HEK293 (cell line): ENCODE results near the gene ESCO1.
A peak's percentile ranks its signal among the peaks of the same experiment; 100 is the strongest.

Source experiments
- CTCF ChIA-PET: fragments of 350-600 bp; formaldehyde crosslinking; extraction: SDS; loops from one replicate; lab custom pipeline; 2021; ENCODE audit warnings: antibody characterized with exemption; lab: Yijun Ruan, JAX
- POLR2A ChIA-PET: fragments of 300-600 bp; formaldehyde crosslinking; extraction: SDS; loops from one replicate; lab custom pipeline; 2020; ENCODE audit warnings: antibody characterized with exemption, inconsistent platforms; lab: Yijun Ruan, JAX
- H3K27ac ChIP-seq: fragments of 200-500 bp; sonication (Bioruptor generic); 2 replicates; pipeline ENCODE4 v1.5.1; 2014; ENCODE audit warnings: low read depth, low read length, control low read depth, inconsistent platforms; ENCODE audit errors: extremely low read depth
- H3K36me3 ChIP-seq, 2 experiments: fragments of 200-500 bp in 1 of 2; sonication (Bioruptor generic) in 1 of 2; 1 replicate in 1 of 2; 2 replicates in 1 of 2; pipeline ENCODE4 v1.5.1; 2014 to 2017; ENCODE audit warnings: inconsistent platforms in 2 of 2, low read length in 2 of 2; ENCODE audit not compliant: control insufficient read depth in 2 of 2, insufficient read depth in 1 of 2
- H3K4me1 ChIP-seq: fragments of 200-500 bp; sonication (Bioruptor generic); 2 replicates; pipeline ENCODE4 v1.5.1; 2014; ENCODE audit warnings: mild to moderate bottlenecking, low read length, inconsistent platforms; ENCODE audit not compliant: control insufficient read depth, insufficient read depth
- H3K4me3 ChIP-seq: 2 replicates; pipeline ENCODE4 v1.5.1; 2011; ENCODE audit warnings: low read depth, mild to moderate bottlenecking, control low read depth, low read length, moderate library complexity
- H3K9me3 ChIP-seq: fragments of 200-500 bp; sonication (Bioruptor generic); 2 replicates; pipeline ENCODE4 v1.5.1; 2014; ENCODE audit warnings: low read depth, low read length, inconsistent platforms; ENCODE audit not compliant: control insufficient read depth, insufficient read depth
- HOXA7 ChIP-seq: sonication (generic); formaldehyde crosslinking; IDR thresholded peaks from 2 replicates; pipeline ENCODE4 v1.8.1; 2022; ENCODE audit warnings: missing genetic modification reagents, borderline replicate concordance
- SP2 ChIP-seq: fragments of 450-650 bp; formaldehyde crosslinking; IDR thresholded peaks from 2 replicates; pipeline ENCODE4 v1.5.1; 2016; ENCODE audit warnings: missing biosample characterization, missing genetic modification characterization
- ZBTB1 ChIP-seq: fragments of 450-650 bp; formaldehyde crosslinking; IDR thresholded peaks from 2 replicates; pipeline ENCODE4 v1.5.1; 2016; ENCODE audit warnings: missing biosample characterization, missing genetic modification characterization
- ZNF146 ChIP-seq: fragments of 450-650 bp; formaldehyde crosslinking; IDR thresholded peaks from 2 replicates; pipeline ENCODE4 v1.5.1; 2016; ENCODE audit warnings: missing biosample characterization, missing genetic modification characterization
- ZNF175 ChIP-seq: fragments of 450-650 bp; formaldehyde crosslinking; IDR thresholded peaks from 2 replicates; pipeline ENCODE4 v1.5.1; 2016; ENCODE audit warnings: missing biosample characterization, missing genetic modification characterization
- ZNF184 ChIP-seq: fragments of 450-650 bp; IDR thresholded peaks from 2 replicates; pipeline ENCODE4 v1.5.1; 2018; ENCODE audit warnings: missing biosample characterization, mild to moderate bottlenecking, missing genetic modification characterization
- ZNF274 ChIP-seq, 2 experiments: fragments of 200-500 bp in 1 of 2; fragments of 450-650 bp in 1 of 2; sonication (Bioruptor generic) in 1 of 2; formaldehyde crosslinking in 1 of 2; IDR thresholded peaks; 2 replicates each; pipeline versions ENCODE4 v1.5.1 to v1.6.1; 2014 to 2016; ENCODE audit warnings: borderline replicate concordance in 1 of 2, inconsistent platforms in 1 of 2, low read length in 1 of 2, missing biosample characterization in 1 of 2, missing genetic modification characterization in 1 of 2
- ZNF48 ChIP-seq: fragments of 450-650 bp; formaldehyde crosslinking; IDR thresholded peaks from 2 replicates; pipeline ENCODE4 v1.5.1; 2016; ENCODE audit warnings: missing biosample characterization, missing genetic modification characterization
- ZNF488 ChIP-seq: fragments of 450-650 bp; formaldehyde crosslinking; IDR thresholded peaks from 2 replicates; pipeline ENCODE4 v1.5.1; 2016; ENCODE audit warnings: missing biosample characterization, missing genetic modification characterization
- ZNF518A ChIP-seq: fragments of 450-650 bp; formaldehyde crosslinking; conservative IDR thresholded peaks from 2 replicates; pipeline ENCODE4 v1.5.1; 2016; ENCODE audit warnings: low read depth, missing biosample characterization, missing genetic modification characterization
- ZNF521 ChIP-seq: fragments of 450-650 bp; formaldehyde crosslinking; IDR thresholded peaks from 2 replicates; pipeline ENCODE4 v1.5.1; 2017; ENCODE audit warnings: missing biosample characterization, mild to moderate bottlenecking, missing genetic modification characterization
- ZNF530 ChIP-seq: fragments of 450-650 bp; formaldehyde crosslinking; IDR thresholded peaks from 2 replicates; pipeline ENCODE4 v1.5.1; 2016; ENCODE audit warnings: low read depth, missing biosample characterization, missing genetic modification characterization
- ZNF544 ChIP-seq: fragments of 450-650 bp; formaldehyde crosslinking; IDR thresholded peaks from 2 replicates; pipeline ENCODE4 v1.5.0; 2017; ENCODE audit warnings: missing biosample characterization, missing genetic modification characterization
- ZNF623 ChIP-seq: fragments of 450-650 bp; formaldehyde crosslinking; IDR thresholded peaks from 2 replicates; pipeline ENCODE4 v1.5.1; 2016; ENCODE audit warnings: missing biosample characterization, missing genetic modification characterization
- ZNF654 ChIP-seq: fragments of 450-650 bp; formaldehyde crosslinking; IDR thresholded peaks from 2 replicates; pipeline ENCODE4 v1.5.1; 2016; ENCODE audit warnings: low read depth, missing biosample characterization, missing genetic modification characterization
- ZNF747 ChIP-seq: fragments of 450-650 bp; formaldehyde crosslinking; IDR thresholded peaks from 2 replicates; pipeline ENCODE4 v1.5.1; 2016; ENCODE audit warnings: missing biosample characterization, missing genetic modification characterization
- ZNF76 ChIP-seq: fragments of 450-650 bp; formaldehyde crosslinking; IDR thresholded peaks from 2 replicates; pipeline ENCODE4; 2016; ENCODE audit warnings: low read depth, missing biosample characterization, missing genetic modification characterization, borderline replicate concordance
- ZNF843 ChIP-seq: fragments of 450-650 bp; formaldehyde crosslinking; IDR thresholded peaks from 2 replicates; pipeline ENCODE4 v1.5.1; 2016; ENCODE audit warnings: missing biosample characterization, missing genetic modification characterization
- TF ChIP-seq, protein P1 (sequence below): fragments of 450-650 bp; formaldehyde crosslinking; IDR thresholded peaks from 2 replicates; pipeline ENCODE4 v1.5.1; 2016; ENCODE audit warnings: missing biosample characterization, missing genetic modification characterization
- TF ChIP-seq, protein P2 (sequence below): fragments of 450-650 bp; formaldehyde crosslinking; IDR thresholded peaks from 2 replicates; pipeline ENCODE4 v1.5.1; 2016; ENCODE audit warnings: missing biosample characterization, missing genetic modification characterization
- TF ChIP-seq, protein P3 (sequence below): fragments of 450-650 bp; formaldehyde crosslinking; IDR thresholded peaks from 2 replicates; pipeline ENCODE4 v1.5.1; 2016; ENCODE audit warnings: missing biosample characterization, missing genetic modification characterization

The ESCO1 gene

DNA sequence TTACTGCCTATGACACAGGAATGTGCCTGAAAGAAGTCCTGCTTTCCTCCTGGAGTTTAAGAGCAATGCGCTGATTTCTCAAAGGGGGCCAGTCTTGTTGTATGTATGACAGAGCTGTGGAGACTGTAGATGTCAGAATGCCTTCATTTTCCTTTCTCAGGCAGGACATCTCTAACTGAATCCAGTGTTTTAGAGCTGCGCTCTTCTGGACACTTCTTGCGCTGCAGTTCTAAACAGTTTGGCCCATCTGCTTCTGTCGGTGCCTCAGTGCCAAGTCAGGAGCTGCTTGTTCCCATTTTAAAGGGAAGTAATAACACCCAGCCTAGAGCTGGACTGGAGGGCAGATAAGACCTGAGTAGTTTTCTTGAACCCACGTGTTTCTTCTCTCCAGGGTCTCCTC is 91.4 kb downstream of the ESCO1 start:
- POLR2A ChIA-PET: no interaction called here
- no peak for TF ChIP-seq ZNF654 (tag by site-specific recombination)
- TF ChIP-seq, protein P1, sequence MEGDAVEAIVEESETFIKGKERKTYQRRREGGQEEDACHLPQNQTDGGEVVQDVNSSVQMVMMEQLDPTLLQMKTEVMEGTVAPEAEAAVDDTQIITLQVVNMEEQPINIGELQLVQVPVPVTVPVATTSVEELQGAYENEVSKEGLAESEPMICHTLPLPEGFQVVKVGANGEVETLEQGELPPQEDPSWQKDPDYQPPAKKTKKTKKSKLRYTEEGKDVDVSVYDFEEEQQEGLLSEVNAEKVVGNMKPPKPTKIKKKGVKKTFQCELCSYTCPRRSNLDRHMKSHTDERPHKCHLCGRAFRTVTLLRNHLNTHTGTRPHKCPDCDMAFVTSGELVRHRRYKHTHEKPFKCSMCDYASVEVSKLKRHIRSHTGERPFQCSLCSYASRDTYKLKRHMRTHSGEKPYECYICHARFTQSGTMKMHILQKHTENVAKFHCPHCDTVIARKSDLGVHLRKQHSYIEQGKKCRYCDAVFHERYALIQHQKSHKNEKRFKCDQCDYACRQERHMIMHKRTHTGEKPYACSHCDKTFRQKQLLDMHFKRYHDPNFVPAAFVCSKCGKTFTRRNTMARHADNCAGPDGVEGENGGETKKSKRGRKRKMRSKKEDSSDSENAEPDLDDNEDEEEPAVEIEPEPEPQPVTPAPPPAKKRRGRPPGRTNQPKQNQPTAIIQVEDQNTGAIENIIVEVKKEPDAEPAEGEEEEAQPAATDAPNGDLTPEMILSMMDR (tag by site-specific recombination): peak; percentile 50; the same call in 1 of the 2 replicates
- TF ChIP-seq, all 188 proteins: peak for 1
- no peaks in the 10 kb centered on the region for H3K9me3 ChIP-seq
- no peak overlapping the region for H3K27ac ChIP-seq
- H3K4me1 ChIP-seq: no peaks in the 10 kb centered on the region
- no peak overlapping the region for H3K4me3 ChIP-seq
- CTCF ChIA-PET: interaction anchor here (0.6 to 1.2 kb wide), 4 partner anchors 9 to 64 kb away, joined by 3 to 5 read pairs (median 4); no protein-coding TSS in a partner anchor
- peaks cover 3 to 68% of the 10 kb centered on the region in 2 experiments for H3K36me3 ChIP-seq

DNA sequence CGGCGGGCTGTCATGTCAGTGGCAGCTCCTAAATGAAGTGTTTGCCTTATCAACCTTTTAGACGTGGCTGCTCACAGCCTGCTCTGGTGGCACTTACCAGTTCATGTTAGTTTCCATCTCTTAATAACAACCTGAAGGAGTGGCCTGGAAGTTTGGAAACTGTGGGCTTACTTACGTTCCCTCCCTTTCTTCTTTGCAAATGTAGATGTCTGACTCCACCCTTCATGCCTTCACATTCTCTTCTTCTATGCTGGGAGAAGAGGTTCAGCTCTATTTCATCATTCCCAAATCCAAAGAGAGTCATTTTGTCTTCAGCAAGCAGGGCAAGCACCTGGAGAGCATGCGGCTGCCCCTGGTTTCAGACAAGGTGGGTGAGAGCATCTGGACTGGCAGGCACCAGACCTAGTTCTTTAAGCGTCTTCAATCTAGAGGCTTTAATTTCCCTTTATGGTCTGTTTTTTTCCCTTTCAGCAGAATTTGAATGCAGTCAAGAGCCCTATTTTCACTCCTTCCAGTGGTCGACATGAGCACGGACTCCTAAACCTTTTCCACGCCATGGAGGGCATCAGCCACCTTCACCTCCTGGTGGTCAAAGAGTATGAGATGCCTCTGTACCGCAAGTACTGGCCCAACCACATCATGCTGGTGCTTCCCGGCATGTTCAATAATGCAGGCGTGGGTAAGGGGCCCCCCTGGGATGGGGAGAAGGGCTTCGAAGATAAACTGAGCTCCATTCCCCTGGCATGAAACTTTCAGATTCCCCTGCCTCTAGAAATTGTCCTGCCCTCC is 92.4 kb downstream of the ESCO1 start:
- peaks cover 3 to 59% of the 10 kb centered on the region in 2 experiments for H3K36me3 ChIP-seq
- ChIA-PET CTCF (no interaction called here), POLR2A (no interaction called here)
- no peaks in the 10 kb centered on the region for H3K9me3 ChIP-seq
- no peak overlapping the region for H3K27ac ChIP-seq
- H3K4me1 ChIP-seq: no peaks in the 10 kb centered on the region
- H3K4me3 ChIP-seq: no peak overlapping the region
- TF ChIP-seq ZNF843 (tag by site-specific recombination) (no peak), ZNF544 (no peak), ZNF623 (no peak), ZNF747 (tag by site-specific recombination) (no peak), ZNF488 (tag by site-specific recombination) (no peak), ZNF274 (IDR thresholded peaks at IDR 0.05; ENCODE audit: low read length) (no peak), ZNF274 (tag by site-specific recombination; IDR thresholded peaks at IDR 0.05; ENCODE audit: borderline replicate concordance) (no peak), ZNF48 (tag by site-specific recombination) (no peak), ZNF530 (tag by site-specific recombination) (no peak), ZNF184 (no peak), SP2 (tag by site-specific recombination) (no peak), ZNF146 (tag by site-specific recombination) (no peak)
- TF ChIP-seq, protein P2, sequence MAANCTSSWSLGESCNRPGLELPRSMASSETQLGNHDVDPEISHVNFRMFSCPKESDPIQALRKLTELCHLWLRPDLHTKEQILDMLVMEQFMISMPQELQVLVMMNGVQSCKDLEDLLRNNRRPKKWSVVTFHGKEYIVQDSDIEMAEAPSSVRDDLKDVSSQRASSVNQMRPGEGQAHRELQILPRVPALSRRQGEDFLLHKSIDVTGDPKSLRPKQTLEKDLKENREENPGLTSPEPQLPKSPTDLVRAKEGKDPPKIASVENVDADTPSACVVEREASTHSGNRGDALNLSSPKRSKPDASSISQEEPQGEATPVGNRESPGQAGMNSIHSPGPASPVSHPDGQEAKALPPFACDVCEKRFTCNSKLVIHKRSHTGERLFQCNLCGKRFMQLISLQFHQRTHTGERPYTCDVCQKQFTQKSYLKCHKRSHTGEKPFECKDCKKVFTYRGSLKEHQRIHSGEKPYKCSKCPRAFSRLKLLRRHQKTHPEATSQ (tag by site-specific recombination): no peak

DNA sequence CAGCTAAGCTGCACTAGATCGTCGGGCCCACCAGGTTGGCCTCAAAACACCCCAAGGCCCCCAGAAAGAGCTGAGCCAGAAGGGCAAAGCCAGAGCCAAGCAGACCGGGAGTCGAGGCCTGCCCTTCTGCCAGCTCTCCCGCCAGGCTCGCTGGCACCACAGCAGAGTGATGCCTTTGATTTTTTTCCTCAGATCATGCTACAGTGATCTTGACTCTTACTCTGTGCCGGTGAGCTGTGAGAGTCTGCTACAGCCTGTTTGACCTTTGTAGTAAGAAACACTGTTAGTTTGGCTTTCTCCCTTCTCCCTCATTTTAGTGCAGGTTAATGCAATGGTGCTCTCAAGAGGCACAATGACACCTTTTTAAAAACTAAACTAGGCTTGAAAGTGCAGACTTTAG is 97.8 kb downstream of the ESCO1 start:
- H3K4me3 ChIP-seq: no peak overlapping the region
- H3K9me3 ChIP-seq: no peaks in the 10 kb centered on the region
- H3K36me3 ChIP-seq: peaks cover 0 to 41% of the 10 kb centered on the region in 2 experiments
- H3K27ac ChIP-seq: no peak overlapping the region
- CTCF ChIA-PET: interaction anchor here (0.6 kb wide), 2 partner anchors 28 to 318 kb away, joined by 3 read pairs; no protein-coding TSS in a partner anchor
- POLR2A ChIA-PET: no interaction called here
- H3K4me1 ChIP-seq: no peaks in the 10 kb centered on the region
- TF ChIP-seq ZBTB1 (no peak), ZNF76 (no peak), ZNF175 (tag by site-specific recombination) (no peak), HOXA7 (CRISPR knock-in tag) (no peak), ZNF521 (tag by site-specific recombination) (no peak), ZNF518A (tag by site-specific recombination) (no peak)
- TF ChIP-seq, protein P3, sequence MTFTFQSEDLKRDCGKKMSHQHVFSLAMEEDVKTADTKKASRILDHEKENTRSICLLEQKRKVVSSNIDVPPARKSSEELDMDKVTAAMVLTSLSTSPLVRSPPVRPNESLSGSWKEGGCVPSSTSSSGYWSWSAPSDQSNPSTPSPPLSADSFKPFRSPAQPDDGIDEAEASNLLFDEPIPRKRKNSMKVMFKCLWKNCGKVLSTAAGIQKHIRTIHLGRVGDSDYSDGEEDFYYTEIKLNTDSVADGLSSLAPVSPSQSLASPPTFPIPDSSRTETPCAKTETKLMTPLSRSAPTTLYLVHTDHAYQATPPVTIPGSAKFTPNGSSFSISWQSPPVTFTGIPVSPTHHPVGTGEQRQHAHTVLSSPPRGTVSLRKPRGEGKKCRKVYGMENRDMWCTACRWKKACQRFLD (tag by site-specific recombination): no peak
